DMS53 treated with DMSO at 0.1 percent for 48 hours (cell line): ENCODE data around the gene PJA1.
A peak's percentile ranks its signal among the peaks of the same experiment; 100 is the strongest.

ENCODE experiments used
- DNase-seq: peaks from one replicate; lab custom pipeline; 2025; ENCODE audit not compliant: unreplicated experiment; lab: John Stamatoyannopoulos, UW

PJA1 gene

DNA sequence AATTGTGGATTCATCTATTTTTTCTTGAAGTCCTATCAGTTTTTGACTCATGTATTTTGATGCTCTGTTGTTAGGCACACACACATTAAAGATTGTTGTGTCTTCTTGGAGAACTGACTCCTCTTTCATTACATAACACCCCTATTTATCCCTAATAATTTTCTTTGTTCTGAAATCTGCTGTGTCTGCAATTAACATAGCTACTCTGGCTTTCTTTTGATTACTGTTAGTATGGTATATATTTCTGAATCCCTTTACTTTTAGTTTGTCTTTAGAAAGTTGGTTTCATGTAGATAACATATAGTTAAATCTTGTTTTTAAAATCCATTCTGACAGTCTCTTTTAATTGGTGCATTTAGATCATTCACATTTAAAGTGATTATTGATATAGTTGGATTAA, 5.1 kb upstream of the PJA1 start:
- no peak for DNase-seq

DNA sequence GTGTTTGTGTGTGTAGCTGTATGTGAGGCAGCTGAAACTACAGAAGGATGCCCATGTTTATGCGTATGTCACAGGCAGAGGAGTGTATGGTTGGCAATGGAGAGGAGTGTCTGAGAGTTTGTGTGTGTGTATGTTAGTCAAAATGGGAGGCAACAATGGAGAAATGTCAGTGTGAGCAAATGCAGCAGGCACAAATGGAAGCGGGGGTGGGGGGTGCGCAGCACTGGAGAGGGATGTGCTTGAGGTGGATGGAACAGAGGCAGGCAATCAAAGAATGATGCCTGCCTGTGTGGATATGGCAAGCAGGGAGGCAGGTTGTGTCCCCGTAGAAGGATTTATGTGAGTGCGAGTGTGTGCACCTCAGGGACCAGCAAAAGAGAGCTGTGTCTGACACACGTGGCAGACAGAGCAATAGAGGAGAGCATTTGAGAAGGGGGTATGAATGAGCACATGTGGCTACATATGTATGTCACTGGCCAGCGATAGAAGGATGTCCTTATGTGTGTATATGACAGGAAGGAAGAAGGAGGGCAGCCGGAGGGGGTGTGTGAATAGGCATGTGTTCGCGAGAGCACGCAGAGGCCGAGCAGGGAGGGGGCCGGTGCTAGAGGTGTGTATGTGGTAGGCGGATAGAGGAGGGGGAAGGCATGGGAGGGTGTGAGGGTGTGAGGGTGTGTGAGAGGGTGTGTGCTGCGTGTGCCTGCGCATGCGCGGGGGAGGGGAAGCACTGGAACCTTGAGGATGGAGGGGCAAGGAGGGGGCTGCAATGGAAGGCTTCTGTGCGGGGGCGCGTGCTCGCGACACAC, 1.1 kb downstream of the PJA1 start:
- no peak for DNase-seq

DNA sequence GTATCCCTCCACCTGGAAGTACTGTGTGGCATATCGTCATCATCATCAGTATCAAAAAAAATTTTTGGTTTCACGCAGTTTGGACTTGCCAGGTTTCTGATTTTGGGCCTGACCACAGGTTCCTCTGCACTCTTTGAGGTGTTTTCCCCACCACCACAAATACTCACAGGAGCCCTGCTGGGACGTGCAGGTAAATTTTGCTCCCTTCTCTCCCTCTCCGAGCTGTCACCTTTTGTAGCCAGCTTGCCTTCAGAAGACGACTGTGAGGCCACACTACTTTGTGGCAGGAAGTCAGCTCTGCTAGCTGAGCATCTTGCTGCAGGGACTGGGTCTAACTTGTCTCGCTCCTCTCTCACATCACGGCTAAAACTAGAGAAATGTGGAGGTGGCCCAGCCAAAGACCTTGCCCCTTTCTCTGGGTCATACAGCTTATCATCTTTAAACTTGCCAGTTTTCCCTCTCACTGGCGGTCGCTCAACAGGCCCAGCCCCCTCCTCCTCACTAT, 2.8 kb downstream of the PJA1 start:
- DNase-seq, result no peak

DNA sequence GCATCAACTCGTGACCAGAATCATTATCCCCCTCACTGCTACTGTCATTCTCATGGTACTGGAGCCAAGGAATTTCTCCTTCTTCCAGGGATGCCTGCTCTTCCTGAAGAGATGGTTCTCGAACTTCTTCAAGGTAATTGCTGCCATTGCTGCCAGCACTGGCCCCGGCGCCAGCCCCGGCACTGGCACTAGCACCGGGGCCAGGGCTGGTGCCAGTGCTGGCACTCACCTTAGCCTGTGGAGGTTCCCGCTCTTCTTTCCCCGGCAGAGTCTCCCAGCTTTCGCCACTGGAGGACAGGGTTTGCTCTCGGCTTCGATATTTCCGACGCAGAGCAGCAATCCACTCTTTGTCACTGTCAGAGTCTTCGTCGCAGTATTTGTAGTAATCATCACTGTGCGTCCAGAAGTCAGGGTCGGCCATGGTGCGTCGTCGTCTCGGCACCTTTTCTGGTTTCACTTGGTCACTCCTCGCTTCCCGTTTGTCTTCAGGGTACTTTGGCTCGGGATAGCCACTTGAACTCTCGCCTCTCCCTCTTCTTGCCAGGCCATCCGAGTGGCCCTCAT, 3.4 kb downstream of the PJA1 start:
- DNase-seq, result no peak

DNA sequence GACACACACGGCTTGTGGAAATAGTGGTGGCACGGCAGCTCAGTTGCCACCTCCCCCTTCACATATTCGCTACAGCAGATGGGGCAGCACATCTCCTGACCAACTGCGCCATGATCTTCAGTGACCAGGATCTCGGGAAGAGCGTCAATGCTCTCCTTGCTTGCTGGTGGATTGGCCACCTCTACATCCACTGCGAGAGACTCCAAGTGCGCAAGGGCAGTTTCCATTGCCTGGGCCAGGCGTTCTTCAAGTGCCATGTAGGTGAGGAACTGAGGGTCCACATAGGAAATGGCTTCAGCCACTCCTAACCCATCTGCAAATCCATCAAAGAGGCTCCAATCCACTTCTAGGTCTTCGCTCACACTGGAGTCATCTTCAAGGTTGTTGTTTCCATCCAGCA, 3.9 kb downstream of the PJA1 start:
- no peak for DNase-seq

DNA sequence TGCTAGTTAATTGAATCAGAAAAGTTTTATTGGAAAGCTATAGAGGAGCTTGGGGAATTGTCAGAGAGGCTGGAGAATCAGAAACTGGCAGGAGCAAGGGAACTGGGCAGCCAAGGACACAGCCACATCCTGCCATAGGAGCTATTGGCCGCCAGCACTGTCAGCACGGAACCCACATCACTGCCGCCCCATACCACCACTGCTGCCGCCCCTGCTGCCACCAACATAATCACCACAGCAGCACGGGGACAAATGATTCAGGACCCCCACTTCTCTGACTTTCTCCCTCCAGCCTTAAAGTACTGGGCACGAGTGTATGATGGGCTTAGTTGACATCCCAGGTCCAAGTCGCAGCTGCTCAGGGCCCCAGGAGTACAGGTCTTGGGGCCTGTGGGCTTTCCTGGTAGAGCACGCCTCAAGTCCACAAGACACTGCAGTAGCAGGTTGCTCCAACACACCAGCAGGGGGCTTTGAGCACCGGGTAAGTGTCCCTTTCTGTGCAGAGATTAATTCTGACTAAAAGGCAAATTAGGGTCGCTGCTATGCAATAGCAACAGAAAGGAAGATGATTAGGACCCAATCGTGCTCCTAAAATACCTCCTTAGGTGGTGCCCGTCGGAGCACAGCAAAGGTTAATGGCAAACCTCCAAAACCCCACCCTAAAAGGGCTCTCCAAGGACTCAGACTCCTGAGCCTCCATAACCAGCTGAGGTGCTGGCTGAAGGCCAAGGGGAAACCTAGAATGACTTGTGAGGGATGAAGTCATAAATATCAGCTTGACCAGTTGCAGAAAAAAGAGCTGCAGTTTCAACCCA, 6.9 kb downstream of the PJA1 start:
- peak; percentile 32 for DNase-seq

DNA sequence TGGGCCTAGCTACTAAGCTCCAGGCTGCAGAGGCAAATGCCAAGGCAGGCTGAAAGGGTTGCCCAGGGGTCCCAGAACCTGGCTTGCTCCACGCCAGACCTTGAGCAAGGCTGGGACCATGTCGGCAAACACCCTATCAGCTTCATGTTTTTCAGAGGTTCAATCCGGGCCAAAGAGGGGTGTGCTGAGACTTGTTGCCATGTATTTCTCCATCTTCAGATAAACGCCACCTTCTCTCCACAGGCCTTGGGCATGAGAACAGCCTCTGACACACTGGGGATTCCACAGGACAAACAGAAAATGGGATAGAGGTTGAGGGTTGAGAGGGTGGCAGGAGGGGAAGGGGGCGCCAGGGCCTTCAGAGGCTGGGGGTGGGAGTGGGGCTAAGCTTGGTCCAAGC, 8.6 kb downstream of the PJA1 start:
- no peak for DNase-seq

DNA sequence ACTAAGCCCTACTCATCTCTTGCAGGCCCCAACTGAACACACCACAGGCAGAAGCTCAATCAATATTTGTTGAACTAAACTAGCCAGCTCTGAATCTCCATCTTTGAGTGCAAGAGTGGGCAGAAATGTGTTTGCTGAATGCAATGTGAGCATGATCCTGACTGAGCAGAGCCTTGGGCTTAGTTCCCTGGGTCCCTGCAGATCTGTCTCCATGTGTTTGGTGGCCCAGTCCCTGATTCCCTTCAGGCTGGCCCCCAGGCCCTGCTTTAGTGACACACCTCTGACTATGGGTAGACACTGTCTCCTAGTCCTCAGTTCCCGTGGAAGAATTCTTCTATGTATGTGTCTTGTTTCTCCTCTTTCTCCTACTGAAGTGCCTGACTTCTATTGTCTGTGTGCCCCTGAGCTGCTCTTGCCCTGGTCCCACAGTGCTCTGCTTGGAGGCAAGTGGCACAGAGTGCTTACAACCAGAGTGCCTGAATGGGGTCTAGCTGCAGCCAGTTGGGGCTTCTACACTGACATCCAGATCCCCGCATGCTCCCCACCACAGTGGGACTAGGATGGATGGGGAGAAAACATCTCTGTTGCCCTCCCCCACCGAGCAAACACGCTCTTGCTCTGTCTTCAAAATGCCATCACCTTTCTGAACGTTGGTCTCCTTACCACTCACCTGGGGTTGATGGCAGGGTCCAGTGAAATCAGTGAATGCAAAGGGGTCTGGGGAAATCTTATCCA, 9.3 kb downstream of the PJA1 start:
- DNase-seq, result no peak

DNA sequence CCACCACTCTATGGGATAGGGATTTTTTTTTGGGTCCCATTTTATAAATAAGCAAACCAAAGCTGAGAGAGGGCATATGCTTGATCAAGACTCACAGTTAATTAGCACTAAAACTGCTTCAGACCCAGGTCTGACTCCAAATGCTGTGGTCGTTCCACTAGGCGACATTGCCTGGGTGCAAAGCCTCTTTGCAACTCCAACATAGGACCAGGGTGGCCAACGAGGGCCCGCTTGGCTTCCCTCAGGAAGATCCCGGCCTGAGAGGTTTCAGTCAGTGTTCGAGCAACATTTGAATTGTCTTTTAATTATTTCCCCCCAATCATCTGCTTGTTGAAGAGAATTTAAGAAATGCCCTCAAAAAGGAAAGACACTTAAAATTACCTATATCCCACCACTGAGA, 11.2 kb downstream of the PJA1 start:
- no peak for DNase-seq

DNA sequence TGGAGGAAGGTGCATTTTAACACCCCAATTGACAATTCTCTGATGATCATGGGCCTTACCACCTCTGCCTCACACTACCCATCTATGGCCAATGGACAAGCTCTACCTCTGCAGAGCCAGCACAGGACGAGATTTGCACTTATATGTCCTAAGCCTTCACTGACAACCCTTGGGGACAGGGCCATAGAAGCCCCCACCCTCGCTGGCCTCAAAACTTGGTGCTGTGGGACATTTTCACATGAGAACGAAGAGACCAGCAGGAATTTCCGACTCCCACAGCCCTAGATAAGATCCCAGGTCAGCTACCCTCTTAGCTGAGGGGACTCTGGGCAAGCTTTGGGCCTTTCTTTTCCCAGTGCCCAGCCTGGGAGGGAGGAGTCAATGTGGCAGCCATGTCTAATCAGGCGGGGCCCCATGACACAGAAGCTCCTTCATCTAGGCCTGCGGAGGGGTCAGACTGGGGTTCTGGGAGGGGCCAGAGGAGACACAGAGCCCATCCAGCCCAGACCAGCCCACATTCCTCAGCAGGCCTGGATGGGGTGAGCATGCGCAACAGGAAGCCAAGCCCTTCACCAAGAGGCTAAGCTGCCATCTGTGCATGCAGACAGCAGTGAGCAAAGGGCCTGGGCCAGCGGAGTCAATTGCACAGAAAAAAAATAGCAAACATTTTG, 12.1 kb downstream of the PJA1 start:
- no peak for DNase-seq

DNA sequence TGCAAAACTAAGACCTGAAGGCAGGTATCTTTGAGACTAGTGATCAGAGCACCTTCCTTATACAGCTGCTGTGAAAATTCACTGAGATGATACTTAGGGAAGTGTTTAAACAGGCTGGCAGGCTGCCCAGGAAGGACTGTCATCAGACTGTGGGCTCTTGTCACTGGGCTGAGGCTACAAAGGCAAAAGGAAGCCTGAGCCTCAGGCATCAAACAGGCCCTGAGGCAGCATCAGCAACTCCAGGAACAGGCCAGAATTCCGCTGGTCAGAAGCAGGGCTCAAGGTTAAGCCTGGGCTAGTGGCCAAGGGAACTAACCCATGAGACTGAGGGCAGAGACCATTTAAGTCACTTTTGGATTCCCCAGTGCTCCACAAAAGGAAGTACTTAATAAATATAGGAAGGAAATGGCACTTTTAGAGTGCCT, 12.8 kb downstream of the PJA1 start:
- peak; percentile 75 for DNase-seq

DNA sequence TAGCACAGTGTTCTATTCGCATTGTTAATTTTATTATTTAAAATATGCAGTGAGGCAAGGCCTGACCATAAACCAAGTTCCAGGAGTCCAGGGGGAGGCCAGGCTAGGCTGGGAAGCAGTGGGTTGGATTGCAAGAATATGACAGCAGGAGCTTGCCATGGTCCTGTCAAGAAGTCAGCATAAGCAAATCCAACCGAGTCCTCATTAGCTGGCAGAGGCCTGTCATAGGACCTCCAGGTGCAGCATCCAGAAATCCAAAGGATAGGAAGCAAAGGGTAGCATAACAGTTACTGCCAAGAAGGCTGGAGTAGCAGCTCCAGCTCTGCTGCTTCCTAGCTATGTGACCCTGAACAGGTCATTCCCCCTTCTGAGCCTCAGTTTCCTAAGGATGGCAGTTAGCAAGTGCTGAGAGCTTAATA, 13.4 kb downstream of the PJA1 start:
- no peak for DNase-seq

DNA sequence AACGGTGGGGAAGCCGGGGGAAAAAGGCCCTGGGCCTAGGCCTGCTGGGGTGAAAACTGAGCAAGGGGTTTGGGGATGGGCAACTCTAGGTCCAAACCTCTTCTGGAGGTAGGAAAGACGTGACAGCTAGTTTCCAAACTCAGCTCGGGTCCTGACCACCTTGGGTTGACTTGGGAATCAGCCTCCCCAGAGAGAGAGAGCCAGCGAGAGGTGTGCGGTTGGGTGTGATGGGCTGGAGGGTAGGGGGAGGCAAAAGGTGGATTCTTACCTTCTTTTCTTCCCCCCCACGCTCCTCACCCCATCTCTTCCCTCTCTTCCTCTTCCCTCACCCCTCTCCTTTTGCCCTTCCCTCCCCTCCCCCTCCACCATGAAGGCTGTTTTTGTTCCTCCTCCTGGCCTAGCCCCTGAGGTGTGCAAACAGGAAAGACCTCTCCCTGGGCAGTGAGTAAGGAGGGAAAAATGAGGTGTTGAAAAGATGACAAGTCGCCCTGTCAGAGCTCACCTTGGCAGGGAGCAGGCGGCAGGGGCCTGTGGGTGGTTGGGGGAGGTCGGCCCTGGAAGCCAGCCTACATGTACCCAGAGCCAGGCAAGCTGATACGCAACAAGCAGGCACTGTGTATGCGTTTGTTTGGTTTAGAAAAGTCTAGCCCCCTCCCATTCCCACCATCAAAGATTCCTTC, 14.8 kb downstream of the PJA1 start:
- no peak for DNase-seq

DNA sequence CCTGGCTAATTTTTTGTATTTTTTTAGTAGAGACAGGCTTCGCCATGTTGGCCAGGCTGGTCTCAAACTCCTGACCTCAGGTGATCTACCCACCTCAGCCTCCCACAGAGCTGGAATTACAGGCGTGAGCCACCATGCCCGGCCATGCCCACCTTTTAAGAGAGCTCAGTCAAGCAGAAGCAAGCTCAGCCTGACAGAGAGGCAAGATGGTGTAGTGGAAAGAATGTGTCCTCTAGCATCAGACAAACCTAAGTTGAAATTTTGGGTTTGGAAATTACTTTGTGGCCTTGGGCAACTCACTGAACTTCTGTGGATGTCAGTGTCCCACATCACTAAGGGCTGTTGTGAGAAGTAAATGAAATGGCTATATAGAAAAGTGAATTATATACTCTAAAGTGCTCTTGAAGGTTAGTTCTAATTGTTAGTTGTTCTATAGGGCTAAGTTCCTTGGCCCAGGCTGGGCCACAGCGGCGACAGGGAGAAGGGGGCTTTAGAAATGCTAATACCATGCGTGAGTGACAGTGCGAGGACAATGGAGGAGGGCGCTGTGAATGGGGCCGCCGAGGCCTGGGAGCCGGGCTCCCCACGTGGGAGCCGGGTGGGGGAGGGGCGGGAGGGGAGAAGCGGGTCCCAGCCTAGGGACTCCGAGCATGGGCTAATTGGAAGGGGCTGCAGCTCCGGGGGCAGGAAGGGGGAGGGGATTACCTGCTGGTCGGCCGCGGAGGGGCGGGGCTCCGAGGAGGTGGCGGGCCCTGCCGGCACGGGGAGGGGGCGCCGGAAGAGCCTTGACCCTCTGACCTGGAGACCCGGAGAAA, 15.6 kb downstream of the PJA1 start:
- DNase-seq, result no peak

DNA sequence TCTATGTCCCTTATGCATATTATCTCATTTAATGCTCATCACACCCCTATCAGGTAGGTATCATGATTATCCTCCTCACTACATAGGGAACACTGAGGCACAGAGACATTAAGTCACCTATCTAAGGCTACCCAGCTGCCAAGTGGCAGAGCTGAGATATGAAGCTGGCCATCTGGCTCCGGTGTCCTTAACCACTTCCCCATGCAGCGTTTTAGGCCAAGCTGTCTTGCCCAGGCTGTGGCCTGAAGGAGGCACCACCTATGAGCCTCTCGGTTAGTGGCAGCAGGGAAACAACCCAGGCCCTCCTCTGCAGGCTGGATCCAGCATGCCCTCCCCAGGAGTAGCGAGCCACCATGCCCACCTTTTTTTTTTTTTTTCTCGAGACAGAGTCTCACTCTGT, 16.3 kb downstream of the PJA1 start:
- DNase-seq, result no peak

DNA sequence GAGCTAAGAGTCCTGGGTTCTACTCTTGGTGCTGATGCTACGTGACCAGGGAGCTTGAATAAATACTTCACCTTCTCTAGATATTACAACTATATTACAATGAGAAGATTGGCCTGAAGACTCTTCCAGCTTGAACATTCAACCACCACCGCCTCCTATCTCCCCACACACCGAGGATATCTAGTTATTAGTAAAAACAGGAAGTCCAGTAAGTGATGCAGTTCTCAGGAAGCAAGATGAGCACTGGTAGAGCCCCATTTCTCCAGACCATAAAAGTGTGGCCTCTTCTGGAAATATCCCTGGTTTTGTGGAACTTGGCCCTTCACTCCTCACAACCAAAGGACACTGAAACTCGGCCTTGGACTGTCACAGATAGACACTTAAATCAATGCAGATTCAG, 18.5 kb downstream of the PJA1 start:
- DNase-seq, result no peak

DNA sequence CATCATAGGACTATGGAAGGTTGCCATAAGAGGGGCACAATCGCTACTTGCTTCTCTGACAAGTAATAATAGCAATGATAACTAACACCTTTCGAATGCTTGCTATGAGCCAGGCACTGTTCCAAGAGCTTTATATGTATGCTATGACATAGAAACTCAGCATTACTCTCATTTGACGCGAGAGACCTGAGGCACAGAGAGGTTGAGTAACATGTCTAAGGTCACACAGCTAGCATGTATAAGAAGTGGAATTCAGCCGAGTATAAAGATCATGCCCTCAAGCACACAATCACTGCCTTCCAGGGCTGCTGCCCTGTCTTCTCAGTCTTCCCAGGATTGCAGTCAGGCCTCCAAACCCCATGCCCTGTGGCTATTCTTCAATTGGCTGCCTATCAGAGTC, 19.5 kb downstream of the PJA1 start:
- DNase-seq, result no peak

DNA sequence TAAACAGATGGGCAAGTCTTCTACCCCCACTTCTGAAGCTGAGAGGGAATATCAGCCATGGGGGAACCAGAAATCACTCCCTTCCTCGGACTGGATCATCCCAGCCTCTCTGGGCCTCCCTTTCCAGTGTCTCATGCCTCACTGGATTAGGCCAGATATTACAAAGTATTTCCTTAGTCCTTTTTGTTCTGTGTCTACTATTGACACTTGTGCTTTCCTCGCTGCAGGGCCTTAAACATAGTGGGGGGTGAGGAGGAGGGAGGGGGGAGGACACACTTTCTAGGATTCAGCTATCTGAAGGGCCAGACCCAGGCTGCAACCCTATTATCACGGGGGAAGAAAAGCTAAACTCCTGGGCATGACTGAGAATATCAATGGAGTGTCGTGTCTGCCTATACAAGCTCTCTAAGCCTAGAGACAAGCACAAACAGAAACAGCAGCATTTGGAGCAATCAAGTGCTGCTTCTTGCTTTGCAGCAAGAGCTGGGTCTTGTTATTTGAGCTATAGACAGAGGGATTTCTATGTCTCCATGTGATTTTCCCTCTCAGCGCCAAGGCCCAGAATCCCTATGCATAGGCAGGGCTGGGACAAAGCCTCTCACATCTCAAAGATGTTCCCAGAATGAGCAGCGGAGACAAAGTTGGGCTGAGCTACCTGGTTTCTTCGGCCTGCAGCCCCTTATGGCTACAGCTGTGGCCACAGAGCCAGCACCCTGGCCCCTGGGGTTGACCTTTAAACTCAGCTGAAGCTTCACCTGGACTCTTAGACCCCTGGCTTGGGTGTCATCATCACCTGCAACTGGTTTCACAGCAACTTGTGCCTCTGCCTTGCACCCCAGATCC, 20.2 kb downstream of the PJA1 start:
- DNase-seq, result no peak
